T-helper 1 cell treated with Interleukin-12 subunit alpha and Interleukin-12 subunit beta and Interleukin-4 antibody, amounts not matched to agents 30 μg/mL and 1 μg/mL, for 36 hours (primary cell): ENCODE measurements around the gene CFAP299.
"Not testable (repeated sequence)": the region's sequence is repeated elsewhere in the genome, so short reads cannot be mapped to it uniquely, and the experiment has no call there.

Source experiments
- H3K27ac Mint-ChIP-seq: one replicate; pipeline ENCODE4 v1.8.0; 2021; ENCODE audit warnings: mild to moderate bottlenecking, mixed read lengths
- H3K27me3 Mint-ChIP-seq: one replicate; pipeline ENCODE4 v1.8.0; 2021; ENCODE audit warnings: low read depth, mixed read lengths
- H3K36me3 Mint-ChIP-seq: one replicate; pipeline ENCODE4 v1.8.0; 2021; ENCODE audit warnings: low read depth, mixed read lengths
- H3K4me1 Mint-ChIP-seq: one replicate; pipeline ENCODE4 v1.8.0; 2021; ENCODE audit warnings: low read depth, mixed read lengths
- H3K4me3 Mint-ChIP-seq: one replicate; pipeline ENCODE4 v1.8.0; 2021; ENCODE audit warnings: mild to moderate bottlenecking, moderate library complexity, mixed read lengths
- H3K9me3 Mint-ChIP-seq: one replicate; pipeline ENCODE4 v1.8.0; 2021; ENCODE audit warnings: mixed read lengths

The CFAP299 gene

GRCh38 chr4:80793660-80794059 is 458.1 kb downstream of the CFAP299 start:
- H3K27ac Mint-ChIP-seq, H3K36me3 Mint-ChIP-seq, H3K27me3 Mint-ChIP-seq, H3K4me3 Mint-ChIP-seq, H3K4me1 Mint-ChIP-seq, H3K9me3 Mint-ChIP-seq: not testable (repeated sequence)

DNA sequence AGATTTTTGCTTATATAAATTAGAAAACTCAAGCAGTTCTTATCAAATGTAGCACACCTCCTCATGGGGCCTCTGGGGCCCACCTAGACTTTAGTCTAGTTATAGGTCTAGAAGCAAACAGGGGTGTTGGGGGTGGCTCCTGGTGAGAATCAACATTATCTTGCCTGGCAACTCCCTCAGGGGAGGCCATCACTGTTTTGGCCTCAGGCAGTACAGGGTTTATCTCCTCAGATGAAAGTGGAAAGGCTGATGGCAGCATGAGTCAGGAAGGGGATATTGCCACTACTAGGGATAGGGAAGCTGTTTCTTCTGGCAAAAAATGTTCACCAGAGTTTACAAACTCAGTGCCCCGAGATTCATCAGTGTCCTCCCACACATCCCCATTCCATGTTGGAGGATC is 462.6 kb downstream of the CFAP299 start:
- Mint-ChIP-seq H3K9me3 (peaks cover 8% of the 10 kb centered on the region), H3K36me3 (no peaks in the 10 kb centered on the region), H3K4me1 (no peaks in the 10 kb centered on the region), H3K4me3 (no peak overlapping the region), H3K27me3 (no peaks in the 10 kb centered on the region), H3K27ac (no peak overlapping the region)

- H3K36me3 Mint-ChIP-seq, H3K4me1 Mint-ChIP-seq, H3K9me3 Mint-ChIP-seq, H3K4me3 Mint-ChIP-seq, H3K27me3 Mint-ChIP-seq, H3K27ac Mint-ChIP-seq: not testable (repeated sequence)
These were observed 465.2 kb downstream of the CFAP299 start for GRCh38 chr4:80800719-80801118.

DNA sequence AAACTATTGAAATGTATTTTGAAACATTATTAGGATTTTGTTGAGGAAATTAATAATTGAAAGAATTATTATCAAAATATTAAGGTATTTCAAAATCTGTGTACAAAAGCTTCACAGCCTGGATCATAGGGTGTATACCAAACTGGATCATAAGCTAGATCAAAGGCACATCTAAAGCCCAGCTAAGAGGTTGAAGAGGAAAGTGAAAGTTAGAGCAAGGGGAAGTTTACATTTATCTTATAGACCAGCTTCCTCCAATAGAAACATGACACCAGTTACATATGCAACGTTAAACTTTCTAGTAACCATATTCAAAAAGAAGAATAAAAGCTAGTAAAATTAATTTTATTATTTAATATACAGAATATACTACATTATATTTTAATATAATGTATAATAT is 467.8 kb downstream of the CFAP299 start:
- Mint-ChIP-seq H3K27ac (no peak overlapping the region), H3K36me3 (no peaks in the 10 kb centered on the region), H3K4me1 (no peaks in the 10 kb centered on the region), H3K9me3 (no peaks in the 10 kb centered on the region), H3K4me3 (no peak overlapping the region), H3K27me3 (no peaks in the 10 kb centered on the region)

GRCh38 chr4:80806472-80806871 is 470.9 kb downstream of the CFAP299 start:
- H3K27ac Mint-ChIP-seq: no peak overlapping the region
- no peaks in the 10 kb centered on the region for H3K36me3 Mint-ChIP-seq
- no peak overlapping the region for H3K4me3 Mint-ChIP-seq
- no peaks in the 10 kb centered on the region for H3K27me3 Mint-ChIP-seq
- no peaks in the 10 kb centered on the region for H3K9me3 Mint-ChIP-seq
- H3K4me1 Mint-ChIP-seq: no peaks in the 10 kb centered on the region

DNA sequence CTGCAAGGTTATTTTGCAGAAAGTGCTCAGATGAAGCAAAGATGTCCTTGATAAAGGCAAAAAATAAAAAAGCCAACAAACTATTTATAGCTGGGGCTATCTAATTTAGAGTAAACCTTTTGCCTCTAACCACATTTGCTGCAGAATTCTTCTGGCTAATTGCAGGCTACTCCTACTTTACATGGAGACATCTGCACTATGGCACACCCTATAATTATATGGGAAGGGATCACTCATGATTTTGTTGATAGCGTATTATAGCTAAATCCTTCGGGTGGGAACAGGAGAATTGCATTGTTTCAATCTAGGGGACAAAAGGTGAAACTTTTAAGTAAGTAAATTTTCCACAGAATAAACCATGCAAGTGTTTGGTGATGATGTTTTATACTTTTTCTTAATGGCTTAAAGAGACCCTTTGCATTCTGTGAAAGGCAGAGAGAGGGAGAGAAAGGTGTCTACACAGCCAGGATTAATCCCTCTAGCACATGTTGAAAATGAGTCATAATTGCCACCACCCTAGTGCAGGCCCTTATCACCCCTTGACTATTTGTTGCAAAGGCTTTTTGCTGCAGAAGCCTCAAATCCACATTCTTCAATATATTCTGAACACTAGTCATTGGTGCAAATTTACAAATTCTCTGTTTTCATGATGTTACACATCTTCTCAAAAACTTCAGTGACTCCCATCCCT is 473.7 kb downstream of the CFAP299 start:
- Mint-ChIP-seq H3K27me3 (no peaks in the 10 kb centered on the region), H3K4me1 (no peaks in the 10 kb centered on the region), H3K27ac (no peak overlapping the region), H3K36me3 (no peaks in the 10 kb centered on the region), H3K9me3 (no peaks in the 10 kb centered on the region), H3K4me3 (no peak overlapping the region)

- Mint-ChIP-seq H3K9me3 (no peaks in the 10 kb centered on the region), H3K4me3 (no peak overlapping the region), H3K4me1 (no peaks in the 10 kb centered on the region), H3K36me3 (no peaks in the 10 kb centered on the region), H3K27ac (no peak overlapping the region), H3K27me3 (no peaks in the 10 kb centered on the region)
These were observed 475.9 kb downstream of the CFAP299 start for GRCh38 chr4:80811406-80811805.

DNA sequence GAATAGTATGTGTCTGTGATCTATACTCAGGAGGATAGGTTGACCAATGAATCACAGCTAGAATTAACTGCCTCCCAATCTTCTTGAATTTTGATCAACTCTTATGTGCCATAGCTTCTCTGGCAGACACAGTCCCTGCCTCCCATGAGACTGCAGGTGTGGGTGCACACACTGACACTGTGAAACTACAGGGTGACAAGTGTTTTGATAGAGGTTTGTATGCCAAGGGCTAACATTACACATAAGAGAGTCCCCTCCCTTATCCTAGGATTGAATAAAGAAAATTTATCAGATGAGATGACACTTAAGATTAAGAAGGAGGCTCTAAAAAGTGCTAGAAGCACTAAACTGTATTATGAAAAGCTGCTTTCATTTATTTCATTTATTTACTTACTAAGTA is 476.6 kb downstream of the CFAP299 start:
- no peaks in the 10 kb centered on the region for H3K9me3 Mint-ChIP-seq
- H3K36me3 Mint-ChIP-seq: no peaks in the 10 kb centered on the region
- H3K27ac Mint-ChIP-seq: no peak overlapping the region
- no peaks in the 10 kb centered on the region for H3K4me1 Mint-ChIP-seq
- no peak overlapping the region for H3K4me3 Mint-ChIP-seq
- H3K27me3 Mint-ChIP-seq: no peaks in the 10 kb centered on the region

DNA sequence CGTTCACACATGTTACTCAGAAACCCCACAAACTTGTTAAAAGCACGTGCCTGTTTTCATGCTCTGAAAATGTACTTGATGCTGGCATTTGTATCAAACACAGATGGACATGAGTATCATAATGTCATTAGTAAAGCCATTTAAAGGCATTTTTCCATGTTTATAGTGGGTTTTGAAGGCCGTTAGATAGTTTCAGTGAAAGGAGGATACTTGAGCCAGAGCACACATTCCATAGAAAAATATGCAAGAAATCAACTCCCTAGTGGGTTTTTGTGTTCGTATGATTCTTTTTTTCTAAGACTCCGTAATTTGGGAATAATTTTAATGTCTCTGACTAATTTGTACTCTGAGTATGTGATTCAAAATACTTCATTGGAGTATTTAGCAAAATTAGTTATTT is 478.7 kb downstream of the CFAP299 start:
- no peaks in the 10 kb centered on the region for H3K36me3 Mint-ChIP-seq
- H3K4me1 Mint-ChIP-seq: no peaks in the 10 kb centered on the region
- H3K27me3 Mint-ChIP-seq: no peaks in the 10 kb centered on the region
- no peak overlapping the region for H3K27ac Mint-ChIP-seq
- H3K4me3 Mint-ChIP-seq: no peak overlapping the region
- no peaks in the 10 kb centered on the region for H3K9me3 Mint-ChIP-seq

DNA sequence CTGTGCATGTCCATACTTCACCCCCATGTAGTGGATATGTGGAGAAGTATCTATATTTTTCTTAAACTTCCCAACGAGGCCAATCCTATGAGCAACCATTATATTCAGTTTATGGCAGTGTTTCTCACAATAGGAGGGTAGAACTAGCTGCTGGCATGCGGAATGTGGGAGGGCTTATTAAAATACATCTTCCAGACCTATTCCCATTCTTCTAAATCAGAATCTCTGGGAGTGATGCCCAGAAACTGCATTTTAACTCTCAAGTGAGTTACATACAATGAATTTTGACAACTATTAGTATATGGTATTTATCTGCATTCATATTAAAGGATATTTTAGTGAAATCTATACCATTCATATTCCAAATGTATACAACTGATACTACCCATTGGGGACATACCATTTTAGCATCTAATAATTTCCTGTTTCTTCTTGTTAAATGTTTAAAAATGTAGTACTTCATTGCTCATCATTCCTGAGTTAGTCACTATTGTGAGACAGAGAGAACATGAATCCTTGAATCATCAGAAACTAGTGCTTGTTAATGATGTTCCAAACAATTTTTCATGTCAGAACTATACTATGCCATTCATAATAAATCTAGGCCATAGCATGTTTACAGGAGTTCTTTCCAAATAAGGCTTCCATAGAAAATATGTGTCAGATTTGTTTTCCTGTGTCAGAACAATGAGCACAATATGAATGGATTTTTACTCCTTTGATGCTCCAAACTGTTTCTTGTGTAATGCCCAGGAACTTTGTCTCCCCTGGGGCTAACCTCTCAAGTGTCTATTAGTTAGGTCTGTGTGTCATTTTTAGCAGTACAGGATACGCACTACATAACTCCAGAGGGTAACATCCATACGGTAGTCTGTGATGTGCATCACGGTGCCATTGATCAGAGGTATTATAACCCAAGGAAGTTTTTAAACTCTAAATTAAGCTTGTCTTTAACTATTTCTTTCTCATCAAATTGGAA is 496.1 kb downstream of the CFAP299 start:
- H3K27ac Mint-ChIP-seq: no peak overlapping the region
- H3K4me1 Mint-ChIP-seq: no peaks in the 10 kb centered on the region

DNA sequence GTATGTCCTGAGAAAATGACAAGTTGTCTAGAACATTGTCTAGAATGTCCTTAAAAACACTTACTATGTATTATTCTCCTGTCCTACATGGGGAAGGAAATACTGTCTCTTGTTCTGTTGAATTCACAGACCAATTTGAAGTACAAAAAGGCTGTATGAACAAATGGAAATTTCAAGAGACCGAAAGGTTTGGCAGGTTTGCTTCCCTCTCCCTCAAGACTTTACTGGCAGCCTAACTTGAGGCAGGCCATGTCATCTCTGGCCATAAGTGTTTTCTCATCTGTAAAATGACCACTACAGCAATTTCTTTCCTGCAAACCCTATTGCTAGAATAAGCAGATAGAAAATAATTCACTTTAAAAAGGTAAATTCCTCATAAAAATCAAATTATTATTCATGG is 503.8 kb downstream of the CFAP299 start:
- Mint-ChIP-seq H3K4me3 (no peak overlapping the region), H3K9me3 (no peaks in the 10 kb centered on the region), H3K27ac (no peak overlapping the region), H3K27me3 (no peaks in the 10 kb centered on the region), H3K36me3 (no peaks in the 10 kb centered on the region), H3K4me1 (no peaks in the 10 kb centered on the region)

More for the DNA sequence above, 496.1 kb downstream of the CFAP299 start:
- H3K27me3 Mint-ChIP-seq: no peaks in the 10 kb centered on the region
- no peaks in the 10 kb centered on the region for H3K36me3 Mint-ChIP-seq
- no peak overlapping the region for H3K4me3 Mint-ChIP-seq
- H3K9me3 Mint-ChIP-seq: no peaks in the 10 kb centered on the region

GRCh38 chr4:80839792-80840191 is 504.3 kb downstream of the CFAP299 start:
- H3K27ac Mint-ChIP-seq: no peak overlapping the region
- H3K4me1 Mint-ChIP-seq: no peaks in the 10 kb centered on the region
- no peaks in the 10 kb centered on the region for H3K36me3 Mint-ChIP-seq
- no peaks in the 10 kb centered on the region for H3K9me3 Mint-ChIP-seq
- no peak overlapping the region for H3K4me3 Mint-ChIP-seq
- no peaks in the 10 kb centered on the region for H3K27me3 Mint-ChIP-seq

GRCh38 chr4:80840396-80840795 is 504.9 kb downstream of the CFAP299 start:
- H3K27me3 Mint-ChIP-seq: no peaks in the 10 kb centered on the region
- no peaks in the 10 kb centered on the region for H3K36me3 Mint-ChIP-seq
- H3K4me3 Mint-ChIP-seq: no peak overlapping the region
- no peaks in the 10 kb centered on the region for H3K9me3 Mint-ChIP-seq
- no peaks in the 10 kb centered on the region for H3K4me1 Mint-ChIP-seq
- no peak overlapping the region for H3K27ac Mint-ChIP-seq

DNA sequence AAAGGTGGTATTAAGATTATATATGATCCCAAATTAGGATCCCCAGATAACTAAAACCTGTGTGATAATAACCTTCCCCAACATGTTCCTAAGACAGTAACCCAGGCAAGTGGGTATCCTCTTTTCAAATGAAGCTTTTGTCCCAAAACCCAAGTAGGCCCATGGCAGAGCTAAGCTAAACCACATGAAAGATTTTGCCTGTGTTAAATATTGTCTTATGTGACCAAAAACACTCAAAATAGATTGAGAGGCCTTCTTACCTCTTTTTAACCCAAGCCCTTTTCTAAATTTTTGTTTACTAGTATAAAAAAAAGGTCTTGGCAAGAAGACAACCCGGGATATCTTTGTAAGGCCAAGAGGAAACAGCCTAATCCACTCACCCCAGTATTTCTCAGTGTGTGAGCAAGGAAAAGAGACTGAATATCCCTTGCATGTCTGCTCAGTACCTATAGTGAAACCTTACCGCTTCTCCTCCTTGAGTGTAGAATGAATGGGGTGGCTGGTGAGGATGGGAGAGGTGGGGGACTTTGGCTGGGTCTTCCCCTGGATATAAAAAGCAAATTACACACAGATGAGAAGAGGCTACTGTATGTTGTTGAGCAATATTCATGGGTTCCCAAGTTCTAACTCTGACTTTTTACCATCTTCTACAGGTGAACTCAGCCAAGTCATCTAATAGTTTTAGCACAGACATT is 506.2 kb downstream of the CFAP299 start:
- no peaks in the 10 kb centered on the region for H3K27me3 Mint-ChIP-seq
- no peaks in the 10 kb centered on the region for H3K9me3 Mint-ChIP-seq
- no peaks in the 10 kb centered on the region for H3K36me3 Mint-ChIP-seq
- H3K4me1 Mint-ChIP-seq: no peaks in the 10 kb centered on the region
- H3K27ac Mint-ChIP-seq: no peak overlapping the region
- H3K4me3 Mint-ChIP-seq: no peak overlapping the region

- no peaks in the 10 kb centered on the region for H3K27me3 Mint-ChIP-seq
- no peaks in the 10 kb centered on the region for H3K9me3 Mint-ChIP-seq
- no peaks in the 10 kb centered on the region for H3K4me1 Mint-ChIP-seq
- no peak overlapping the region for H3K27ac Mint-ChIP-seq
- H3K4me3 Mint-ChIP-seq: no peak overlapping the region
- H3K36me3 Mint-ChIP-seq: no peaks in the 10 kb centered on the region
These were observed 510.7 kb downstream of the CFAP299 start for GRCh38 chr4:80846210-80846609.
